H1 (cell line): ENCODE results near the gene STARD13. TPM values are rescaled to one million over a fixed set of nuclear protein-coding genes. Genes with fewer than 3 reads are reported as not detected.

ENCODE experiments used
- CTCF ChIA-PET: fragments of 300-600 bp; sonication (Branson Sonifier 250); formaldehyde crosslinking; loops from one replicate; lab custom pipeline; 2021; ENCODE audit not compliant: partially characterized antibody; lab: Charles Lee
- POLR2A ChIA-PET: fragments of 300-600 bp; sonication (Branson Sonifier 250); formaldehyde crosslinking; loops from one replicate; lab custom pipeline; 2021; ENCODE audit warnings: inconsistent platforms; ENCODE audit not compliant: partially characterized antibody; lab: Charles Lee
- DNase-seq, 2 experiments: peaks; one replicate each; pipeline versions ENCODE4 v3.0.0 to v3.0.0-alpha.2; 2010 to 2022; ENCODE audit warnings: low spot score in 2 of 2, low read depth in 1 of 2, mixed read lengths in 1 of 2
- FAIRE-seq: peaks from 2 replicates; lab custom pipeline; 2011; peaks lifted over from hg19 to GRCh38; lab: Jason Lieb, UNC
- H2AFZ ChIP-seq: 2 replicates; pipeline ENCODE4 v1.8.1; 2012; ENCODE audit warnings: low read length, inconsistent platforms
- H2AK5ac ChIP-seq: 2 replicates; pipeline ENCODE4 v1.6.1; 2013; ENCODE audit warnings: low read depth, low read length
- H2BK120ac ChIP-seq: replicated peaks from 2 replicates; pipeline ENCODE3; 2013; ENCODE audit warnings: low read depth, low read length, inconsistent platforms
- H2BK12ac ChIP-seq: 2 replicates; pipeline ENCODE4 v1.6.1; 2013; ENCODE audit warnings: low read depth, low read length
- H2BK15ac ChIP-seq: 2 replicates; pipeline ENCODE4 v1.6.1; 2013; ENCODE audit warnings: low read length
- H2BK20ac ChIP-seq: 2 replicates; pipeline ENCODE4 v1.6.1; 2013; ENCODE audit warnings: low read length
- H2BK5ac ChIP-seq: 2 replicates; pipeline ENCODE4 v1.6.1; 2013; ENCODE audit warnings: low read depth, low read length
- H3K14ac ChIP-seq: 2 replicates; pipeline ENCODE4 v1.6.1; 2013; ENCODE audit warnings: inconsistent platforms; ENCODE audit not compliant: insufficient read length
- H3K18ac ChIP-seq: 2 replicates; pipeline ENCODE4 v1.6.1; 2013; ENCODE audit warnings: low read length; ENCODE audit errors: extremely low read depth
- H3K23ac ChIP-seq: 2 replicates; pipeline ENCODE4 v1.6.1; 2013; ENCODE audit warnings: inconsistent platforms; ENCODE audit not compliant: insufficient read length
- H3K23me2 ChIP-seq: 2 replicates; pipeline ENCODE4 v1.6.1; 2013; ENCODE audit warnings: low read depth, low read length
- H3K27ac ChIP-seq: 2 replicates; pipeline ENCODE4 v1.6.1; 2011; ENCODE audit warnings: low read depth, low read length, inconsistent platforms
- H3K27me3 ChIP-seq, 4 experiments: replicated peaks in 1 of 4; 1 replicate in 1 of 4; 2 replicates in 3 of 4; pipeline versions ENCODE4 v1.6.1 to v1.8.1; 2011 to 2013; ENCODE audit warnings: low read length in 3 of 4, mild to moderate bottlenecking in 3 of 4, inconsistent platforms in 2 of 4, mixed read lengths in 2 of 4, moderate library complexity in 1 of 4; ENCODE audit not compliant: control insufficient read depth in 3 of 4, insufficient read depth in 3 of 4; ENCODE audit errors: extremely low read depth in 1 of 4
- H3K36me3 ChIP-seq, 4 experiments: 2 replicates each; pipeline versions ENCODE4 v1.6.1 to v1.8.1; 2011 to 2013; ENCODE audit warnings: mild to moderate bottlenecking in 4 of 4, low read length in 3 of 4, moderate library complexity in 2 of 4, control low read depth in 1 of 4, inconsistent platforms in 1 of 4; ENCODE audit not compliant: insufficient read depth in 4 of 4, control insufficient read depth in 2 of 4
- H3K4ac ChIP-seq: replicated peaks from 2 replicates; pipeline ENCODE3; 2013; ENCODE audit warnings: low read length, low read depth, mixed read lengths, inconsistent platforms; ENCODE audit not compliant: insufficient read length
- H3K4me1 ChIP-seq, 4 experiments: replicated peaks in 1 of 4; 1 replicate in 1 of 4; 2 replicates in 3 of 4; pipeline versions ENCODE4 v1.6.1 to v1.8.1; 2011 to 2013; ENCODE audit warnings: low read length in 3 of 4, inconsistent platforms in 2 of 4, mixed read lengths in 1 of 4; ENCODE audit not compliant: insufficient read depth in 4 of 4, control insufficient read depth in 3 of 4
- H3K4me2 ChIP-seq, 2 experiments: 2 replicates each; pipeline versions ENCODE4 v1.6.1 to v1.8.1; 2011 to 2013; ENCODE audit warnings: low read depth in 2 of 2, low read length in 2 of 2, control low read depth in 1 of 2, inconsistent platforms in 1 of 2, mild to moderate bottlenecking in 1 of 2; ENCODE audit not compliant: insufficient read depth in 1 of 2
- H3K4me3 ChIP-seq, 4 experiments: fragments of 200-600, 300-600 bp in 1 of 4; sonication (generic), shearing (Covaris generic), sonication (Bioruptor Twin) in 1 of 4; 2 replicates each; pipeline versions ENCODE4 v1.5.1 to v1.8.1; 2011 to 2016; ENCODE audit warnings: low read length in 4 of 4, low read depth in 3 of 4, control low read depth in 2 of 4, inconsistent platforms in 2 of 4, mild to moderate bottlenecking in 2 of 4, mixed read lengths in 1 of 4, moderate library complexity in 1 of 4; ENCODE audit not compliant: insufficient read depth in 2 of 4; ENCODE audit errors: extremely low read depth in 1 of 4
- H3K56ac ChIP-seq: replicated peaks from 2 replicates; pipeline ENCODE3; 2013; ENCODE audit warnings: low read depth, mild to moderate bottlenecking, mixed read lengths, low read length, inconsistent platforms; ENCODE audit not compliant: insufficient read length
- H3K79me1 ChIP-seq: 2 replicates; pipeline ENCODE4 v1.6.1; 2013; ENCODE audit warnings: low read depth, low read length, control low read depth
- H3K79me2 ChIP-seq, 2 experiments: 2 replicates each; pipeline versions ENCODE4 v1.6.1 to v1.8.1; 2012 to 2013; ENCODE audit warnings: low read length in 2 of 2, mild to moderate bottlenecking in 2 of 2, inconsistent platforms in 1 of 2; ENCODE audit not compliant: insufficient read depth in 2 of 2, control insufficient read depth in 1 of 2
- H3K9ac ChIP-seq, 4 experiments: replicated peaks in 1 of 4; 1 replicate in 1 of 4; 2 replicates in 3 of 4; pipeline versions ENCODE4 v1.6.1 to v1.8.1; 2011 to 2013; ENCODE audit warnings: low read depth in 3 of 4, low read length in 3 of 4, control low read depth in 2 of 4, mild to moderate bottlenecking in 2 of 4, moderate library complexity in 2 of 4, inconsistent platforms in 1 of 4; ENCODE audit errors: extremely low read depth in 1 of 4
- H3K9me3 ChIP-seq, 2 experiments: 2 replicates each; pipeline versions ENCODE4 v1.6.1 to v1.8.1; 2012 to 2013; ENCODE audit warnings: mild to moderate bottlenecking in 2 of 2, moderate library complexity in 2 of 2, control low read depth in 1 of 2, inconsistent platforms in 1 of 2, low read depth in 1 of 2, low read length in 1 of 2, mixed read lengths in 1 of 2; ENCODE audit not compliant: insufficient read depth in 2 of 2
- H4K20me1 ChIP-seq, 2 experiments: replicated peaks in 1 of 2; 2 replicates each; pipeline versions ENCODE3 to v1.8.1; 2011 to 2013; ENCODE audit warnings: inconsistent platforms in 2 of 2, low read length in 2 of 2, mild to moderate bottlenecking in 1 of 2; ENCODE audit not compliant: insufficient read depth in 2 of 2, control insufficient read depth in 1 of 2
- H4K5ac ChIP-seq: 2 replicates; pipeline ENCODE4 v1.6.1; 2013; ENCODE audit warnings: low read length, low read depth, mixed read lengths, inconsistent platforms; ENCODE audit not compliant: insufficient read length
- H4K8ac ChIP-seq: 2 replicates; pipeline ENCODE4 v1.8.0; 2013; ENCODE audit warnings: mild to moderate bottlenecking, moderate library complexity, low read length, inconsistent platforms; ENCODE audit not compliant: insufficient read depth; ENCODE audit errors: extremely low read depth
- H4K91ac ChIP-seq: replicated peaks from 2 replicates; pipeline ENCODE3; 2013; ENCODE audit warnings: low read length, mixed read lengths, inconsistent platforms; ENCODE audit not compliant: insufficient read length
- ATF2 ChIP-seq: IDR thresholded peaks from 2 replicates; pipeline ENCODE4 v1.6.1; 2012; ENCODE audit warnings: low read length, inconsistent platforms
- CBX8 ChIP-seq: fragments of 300-800, 300-1000 bp; sonication (generic); IDR thresholded peaks from 2 replicates; pipeline ENCODE4 v1.7.1; 2016; ENCODE audit warnings: low read depth, low read length, borderline replicate concordance
- SAP30 ChIP-seq: fragments of 300-600 bp; sonication (generic); IDR thresholded peaks from 2 replicates; pipeline ENCODE4 v1.7.1; 2012; ENCODE audit warnings: low read length, moderate library complexity, mild to moderate bottlenecking, inconsistent platforms; ENCODE audit not compliant: insufficient read depth, insufficient replicate concordance
- SP1 ChIP-seq: IDR thresholded peaks from 2 replicates; pipeline ENCODE4 v1.6.1; 2011; ENCODE audit warnings: low read depth, low read length
- SRF ChIP-seq: IDR thresholded peaks from 2 replicates; pipeline ENCODE4 v1.6.1; 2011; ENCODE audit warnings: mild to moderate bottlenecking, low read depth, low read length, moderate library complexity
- SUZ12 ChIP-seq: fragments of 200-600 bp; sonication (generic); IDR thresholded peaks from 2 replicates; pipeline ENCODE4 v1.6.1; 2012; ENCODE audit warnings: mild to moderate bottlenecking, inconsistent platforms, low read length, moderate library complexity, mixed read lengths
- ZNF274 ChIP-seq: IDR thresholded peaks from 2 replicates; pipeline ENCODE4 v1.7.0; 2012; ENCODE audit warnings: low read length, borderline replicate concordance; ENCODE audit errors: extremely low read depth
- WGBS, 2 experiments: shearing (Covaris generic) in 1 of 2; methylation state at CpG; one replicate each; pipeline versions ENCODE4 v1.1.6 to v1.1.7; 2013 to 2015; ENCODE audit warnings: low lambda C conversion rate in 2 of 2, mixed read lengths in 2 of 2, inconsistent platforms in 1 of 2, low coverage in 1 of 2, missing lambda C conversion rate in 1 of 2; ENCODE audit not compliant: insufficient replicate concordance in 2 of 2, insufficient coverage in 1 of 2, insufficient read length in 1 of 2; ENCODE audit errors: extremely low coverage in 1 of 2, missing lambda C conversion rate in 1 of 2; 5-methylcytosine and 5-hydroxymethylcytosine counted together
- polyA plus RNA-seq, 7 experiments: library from polyadenylated mRNA; depleted of rRNA in 3 of 7; stranded (reverse) in 5 of 7; unstranded in 2 of 7; fragments of >200 nt in 5 of 7; fragments of 200-250 nt in 2 of 7; gene quantifications; 1 replicate in 5 of 7; 2 replicates in 1 of 7; 4 replicates in 1 of 7; pipeline versions ENCODE4 v1.2.1 to v1.2.3, GENCODE V29; 2011 to 2013; ENCODE audit warnings: missing spikeins in 2 of 7, mixed read lengths in 2 of 7
- total RNA-seq: library from RNA; stranded (reverse); fragmentation: NEBNext Ultra II Directional; extraction: Animal tissue kit (Norgen Biotek cat#: 25700); gene quantifications from 2 replicates; pipeline ENCODE4 v1.2.1, GENCODE V29; 2021
- TF ChIP-seq, protein P1 (sequence below), 3 experiments: IDR thresholded peaks; 1 replicate in 2 of 3; 2 replicates in 1 of 3; pipeline versions ENCODE4 v1.5.1 to v1.6.1; 2011; ENCODE audit warnings: low read length in 3 of 3, mild to moderate bottlenecking in 3 of 3, inconsistent platforms in 2 of 3, low read depth in 1 of 3, moderate library complexity in 1 of 3; ENCODE audit not compliant: insufficient read depth in 1 of 3; ENCODE audit errors: control extremely low read depth in 1 of 3

STARD13 gene
- total and polyA plus RNA-seq, 2 of the 8 experiments (the other 6 are each of a cell fraction or from before 2014, with no cell fraction given) = 0.82 to 2.9 TPM

DNA sequence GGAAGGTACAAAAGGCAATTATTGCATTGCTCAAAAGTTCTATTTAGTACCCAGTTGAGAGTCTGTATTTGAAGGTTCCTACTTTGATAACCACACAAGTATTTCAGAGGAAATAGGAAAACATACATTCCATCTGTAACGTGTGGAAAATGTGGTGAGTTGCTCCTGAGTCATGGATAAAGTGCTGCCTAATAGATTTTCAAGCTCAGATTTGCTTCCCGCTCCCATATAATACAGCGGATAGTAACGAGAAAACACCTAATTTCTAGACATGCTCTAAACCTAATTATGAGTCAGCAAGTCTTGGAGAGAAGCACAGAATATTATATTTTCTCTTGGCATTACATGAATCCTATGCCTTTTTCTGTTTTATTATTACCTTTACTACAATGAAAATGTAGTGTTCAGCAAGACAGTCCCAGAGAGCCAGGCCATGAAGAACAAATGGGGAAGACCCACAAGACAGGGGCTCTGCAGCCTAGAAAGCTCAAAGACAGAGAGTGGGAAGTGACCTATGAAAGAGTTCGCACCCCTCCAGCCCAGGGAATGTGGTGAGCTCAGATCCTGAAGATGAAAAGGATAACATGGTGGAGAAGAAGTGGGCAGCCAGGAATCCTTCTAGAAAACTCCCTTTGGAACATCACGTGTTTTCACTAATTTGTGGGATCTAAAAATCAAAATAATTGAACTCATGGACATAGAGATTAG lies 116.1 kb downstream of the STARD13 start:
- Histone ChIP-seq H3K14ac (no peak overlapping the region), H3K9ac (no peak overlapping the region), H2BK120ac (no peak overlapping the region), H2AK5ac (no peak overlapping the region), H3K4me3 (no peak overlapping the region), H3K4me1 (no peaks in the 10 kb centered on the region), H4K20me1 (no peaks in the 10 kb centered on the region), H3K9me3 (no peaks in the 10 kb centered on the region), H2BK5ac (no peak overlapping the region), H4K8ac (no peak overlapping the region), H3K27ac (no peak overlapping the region), H3K79me2 (no peaks in the 10 kb centered on the region), H3K4me2 (no peak overlapping the region), H3K36me3 (no peaks in the 10 kb centered on the region), H4K5ac (no peak overlapping the region), H4K91ac (no peak overlapping the region), H2BK15ac (no peak overlapping the region), H3K4ac (no peak overlapping the region), H3K23me2 (no peaks in the 10 kb centered on the region), H3K79me1 (no peaks in the 10 kb centered on the region), H3K27me3 (no peaks in the 10 kb centered on the region; a peak in 1 of 7 replicates), H2AFZ (no peak overlapping the region), H3K23ac (no peak overlapping the region), H3K18ac (no peak overlapping the region), H3K56ac (no peak overlapping the region), H2BK20ac (no peak overlapping the region), H2BK12ac (no peak overlapping the region)
- 88% methylated on average over 6 of the region's 6 CpGs; no CpG with 5 or more reads in 1 of the 2 experiments for WGBS, 2 experiments
- CTCF ChIA-PET = interaction anchor here (0.6 to 0.9 kb wide), 3 partner anchors 12 to 271 kb away, joined by 3 to 4 read pairs (median 3); no protein-coding TSS in a partner anchor
- FAIRE-seq (no peak), DNase-seq (no peak)
- POLR2A ChIA-PET = no interaction called here
- TF ChIP-seq SRF (no peak), SP1 (no peak), ATF2 (no peak), SAP30 (no peak), ZNF274 (no peak), SUZ12 (no peak), CBX8 (no peak)
- TF ChIP-seq, protein P1, sequence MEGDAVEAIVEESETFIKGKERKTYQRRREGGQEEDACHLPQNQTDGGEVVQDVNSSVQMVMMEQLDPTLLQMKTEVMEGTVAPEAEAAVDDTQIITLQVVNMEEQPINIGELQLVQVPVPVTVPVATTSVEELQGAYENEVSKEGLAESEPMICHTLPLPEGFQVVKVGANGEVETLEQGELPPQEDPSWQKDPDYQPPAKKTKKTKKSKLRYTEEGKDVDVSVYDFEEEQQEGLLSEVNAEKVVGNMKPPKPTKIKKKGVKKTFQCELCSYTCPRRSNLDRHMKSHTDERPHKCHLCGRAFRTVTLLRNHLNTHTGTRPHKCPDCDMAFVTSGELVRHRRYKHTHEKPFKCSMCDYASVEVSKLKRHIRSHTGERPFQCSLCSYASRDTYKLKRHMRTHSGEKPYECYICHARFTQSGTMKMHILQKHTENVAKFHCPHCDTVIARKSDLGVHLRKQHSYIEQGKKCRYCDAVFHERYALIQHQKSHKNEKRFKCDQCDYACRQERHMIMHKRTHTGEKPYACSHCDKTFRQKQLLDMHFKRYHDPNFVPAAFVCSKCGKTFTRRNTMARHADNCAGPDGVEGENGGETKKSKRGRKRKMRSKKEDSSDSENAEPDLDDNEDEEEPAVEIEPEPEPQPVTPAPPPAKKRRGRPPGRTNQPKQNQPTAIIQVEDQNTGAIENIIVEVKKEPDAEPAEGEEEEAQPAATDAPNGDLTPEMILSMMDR (IDR thresholded peaks at IDR 0.05; ENCODE audit: control extremely low read depth in 1 of 3, insufficient read depth in 1 of 3, low read depth in 1 of 3, low read length in 3 of 3) = no peak
